Uterus (tissue), 2 donors: ENCODE data around the gene SLC48A1.

ENCODE experiments used
- CTCF ChIP-seq, 4 experiments: fragments of 200-600 bp in 2 of 4; fragments of 450-650 bp in 2 of 4; sonication (generic) in 2 of 4; IDR thresholded peaks; one replicate each; pipeline ENCODE4 v1.5.1; 2016 to 2019; ENCODE audit warnings: antibody characterized with exemption in 4 of 4, mild to moderate bottlenecking in 2 of 4, moderate library complexity in 1 of 4
- POLR2A ChIP-seq, 2 donors: fragments of 450-650 bp; IDR thresholded peaks; one replicate each; pipeline ENCODE4 v1.6.1; 2016; ENCODE audit warnings: antibody characterized with exemption in 2 of 2, mild to moderate bottlenecking in 1 of 2, moderate library complexity in 1 of 2

GRCh38 chr12:47789712-47790489 is 16.9 kb downstream of the SLC48A1 start:
- TF ChIP-seq CTCF (IDR thresholded peaks at IDR 0.05) (no peak), POLR2A (IDR thresholded peaks at IDR 0.05) (no peak)
